Epithelial cell of esophagus (primary cell): ENCODE data around the gene CD200.

Experiments used
- DNase-seq: peaks from one replicate; pipeline ENCODE4 v3.0.0; 2010; ENCODE audit warnings: low read depth
- H3K4me3 ChIP-seq: 2 replicates; pipeline ENCODE4 v1.5.1; 2011; ENCODE audit warnings: mild to moderate bottlenecking, low read length, control low read depth
- TF ChIP-seq, protein P1 (sequence below): IDR thresholded peaks from 2 replicates; pipeline ENCODE4 v1.5.1; 2011; ENCODE audit warnings: low read depth, mild to moderate bottlenecking, low read length, control low read depth, inconsistent platforms; ENCODE audit not compliant: insufficient read depth; ENCODE audit errors: missing control alignments

The CD200 gene

DNA sequence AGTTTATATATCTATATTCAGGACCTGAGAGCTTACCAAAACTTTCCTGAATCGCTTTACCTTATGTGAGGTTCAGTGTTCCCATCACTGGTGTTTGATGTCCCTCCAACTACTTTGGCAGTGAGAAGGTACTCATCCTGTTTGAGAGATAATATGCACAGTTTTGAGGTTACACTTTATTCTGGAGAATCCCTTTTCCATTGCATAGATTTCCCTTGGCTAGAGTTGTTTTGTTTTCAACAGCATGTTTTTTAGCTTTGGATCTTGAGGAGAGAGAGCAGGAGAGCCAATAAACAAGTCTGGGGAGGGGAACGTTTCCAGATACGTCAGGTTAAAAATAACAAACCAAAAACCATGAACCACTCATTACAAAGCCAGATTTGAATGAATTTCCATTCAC, 33.6 kb downstream of the CD200 start:
- TF ChIP-seq, protein P1, sequence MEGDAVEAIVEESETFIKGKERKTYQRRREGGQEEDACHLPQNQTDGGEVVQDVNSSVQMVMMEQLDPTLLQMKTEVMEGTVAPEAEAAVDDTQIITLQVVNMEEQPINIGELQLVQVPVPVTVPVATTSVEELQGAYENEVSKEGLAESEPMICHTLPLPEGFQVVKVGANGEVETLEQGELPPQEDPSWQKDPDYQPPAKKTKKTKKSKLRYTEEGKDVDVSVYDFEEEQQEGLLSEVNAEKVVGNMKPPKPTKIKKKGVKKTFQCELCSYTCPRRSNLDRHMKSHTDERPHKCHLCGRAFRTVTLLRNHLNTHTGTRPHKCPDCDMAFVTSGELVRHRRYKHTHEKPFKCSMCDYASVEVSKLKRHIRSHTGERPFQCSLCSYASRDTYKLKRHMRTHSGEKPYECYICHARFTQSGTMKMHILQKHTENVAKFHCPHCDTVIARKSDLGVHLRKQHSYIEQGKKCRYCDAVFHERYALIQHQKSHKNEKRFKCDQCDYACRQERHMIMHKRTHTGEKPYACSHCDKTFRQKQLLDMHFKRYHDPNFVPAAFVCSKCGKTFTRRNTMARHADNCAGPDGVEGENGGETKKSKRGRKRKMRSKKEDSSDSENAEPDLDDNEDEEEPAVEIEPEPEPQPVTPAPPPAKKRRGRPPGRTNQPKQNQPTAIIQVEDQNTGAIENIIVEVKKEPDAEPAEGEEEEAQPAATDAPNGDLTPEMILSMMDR = no peak
- H3K4me3 ChIP-seq = no peak overlapping the region
- no peak for DNase-seq

DNA sequence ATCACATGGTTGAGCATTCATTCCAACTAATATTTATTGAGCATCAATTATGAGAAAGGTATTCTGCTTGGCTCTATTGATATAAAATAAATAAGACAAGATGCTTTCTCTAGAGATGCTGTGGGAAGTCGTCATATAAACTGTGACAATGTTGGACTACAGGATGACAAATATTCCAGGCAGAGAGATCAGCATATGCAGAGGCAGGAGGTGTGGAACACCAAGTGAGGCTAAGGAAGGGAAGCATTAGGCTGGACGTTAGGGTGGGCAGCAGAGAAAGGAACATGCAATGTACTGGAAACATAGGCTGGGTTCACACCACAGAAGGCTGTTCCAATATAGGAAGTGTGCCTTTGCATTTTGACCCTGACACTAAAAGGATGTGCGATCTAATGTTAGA, 38.6 kb downstream of the CD200 start:
- TF ChIP-seq, protein P1 = no peak
- no peak for DNase-seq
- no peak overlapping the region for H3K4me3 ChIP-seq

DNA sequence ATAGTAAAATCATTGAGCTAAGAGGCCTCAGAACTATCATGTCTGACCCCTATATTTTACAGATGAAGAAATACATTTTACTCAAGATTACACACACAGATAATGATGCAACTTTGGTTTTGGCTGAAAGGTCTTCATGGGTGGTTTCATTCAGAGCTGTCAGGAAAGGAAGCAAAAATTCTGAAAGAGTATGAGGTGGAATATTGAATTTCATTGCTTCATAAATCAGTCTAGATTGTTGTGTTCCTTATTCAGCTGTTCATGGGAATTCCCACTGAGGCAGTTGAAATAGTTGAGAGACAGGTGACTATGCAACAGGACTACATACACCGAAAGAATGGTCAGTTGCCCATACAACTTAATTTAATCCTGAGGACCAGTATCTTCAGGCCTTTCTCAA, 39.4 kb downstream of the CD200 start:
- no peak overlapping the region for H3K4me3 ChIP-seq
- TF ChIP-seq, protein P1 = no peak
- peak; percentile 17 for DNase-seq

DNA sequence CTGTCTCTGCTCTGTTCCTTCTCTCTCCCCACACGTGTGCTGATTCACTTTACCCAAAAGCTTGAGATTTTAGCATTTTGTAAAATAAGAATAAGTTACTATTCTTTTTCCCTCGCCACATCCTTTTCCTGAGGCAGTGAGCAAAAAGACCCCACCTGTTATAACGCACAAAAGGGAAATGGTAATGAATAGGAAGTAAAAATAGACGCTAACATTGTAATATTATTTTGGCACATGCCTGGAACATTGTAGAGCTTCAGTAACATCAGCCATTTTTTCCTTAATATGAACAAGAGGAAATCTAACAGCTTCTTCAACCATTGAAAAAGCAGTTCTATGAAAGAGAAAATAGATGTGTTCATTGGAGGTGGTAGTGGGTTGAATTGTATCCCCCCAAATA, 40.5 kb downstream of the CD200 start:
- H3K4me3 ChIP-seq = no peak overlapping the region
- DNase-seq = no peak
- TF ChIP-seq, protein P1 = no peak

DNA sequence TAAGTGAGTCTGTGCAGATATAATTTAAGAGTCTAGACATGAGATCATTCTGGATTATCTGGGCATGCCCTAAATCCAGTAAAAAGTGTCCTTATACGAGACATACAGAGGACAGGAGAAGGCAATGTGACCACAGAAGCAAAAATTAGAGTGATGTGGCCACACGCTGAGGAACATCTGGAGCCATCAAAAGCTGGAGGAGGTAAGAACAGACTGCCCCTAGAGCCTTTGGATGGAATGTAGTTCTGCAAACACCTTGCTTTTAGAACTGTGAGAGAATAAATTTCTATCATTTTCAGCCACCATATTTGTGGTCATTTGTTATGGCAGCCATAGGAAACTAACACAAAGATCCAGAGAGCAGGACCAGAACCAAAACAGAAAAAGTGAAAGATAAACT, 41.0 kb downstream of the CD200 start:
- TF ChIP-seq, protein P1 = no peak
- no peak for DNase-seq
- H3K4me3 ChIP-seq = no peak overlapping the region

DNA sequence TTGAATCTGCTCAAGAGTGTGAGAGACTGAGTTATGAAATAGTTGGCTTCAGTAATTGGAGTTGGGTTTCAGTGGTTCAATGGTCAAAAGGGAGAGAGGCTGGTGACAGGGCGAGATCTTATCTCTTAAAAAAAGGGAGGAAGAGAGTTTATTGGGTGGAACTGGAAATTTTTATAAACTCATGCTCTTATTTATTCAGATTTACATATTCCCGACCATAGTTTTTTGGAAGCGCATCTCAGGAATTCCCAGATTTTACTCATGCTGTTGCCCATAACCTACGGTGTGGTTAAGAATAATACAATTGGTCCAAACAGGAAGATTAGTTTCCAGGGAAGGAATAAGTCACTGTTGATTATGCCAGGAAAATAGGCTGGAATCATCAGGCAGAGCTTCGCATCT, 41.4 kb downstream of the CD200 start:
- no peak overlapping the region for H3K4me3 ChIP-seq
- no peak for DNase-seq
- TF ChIP-seq, protein P1 = no peak

DNA sequence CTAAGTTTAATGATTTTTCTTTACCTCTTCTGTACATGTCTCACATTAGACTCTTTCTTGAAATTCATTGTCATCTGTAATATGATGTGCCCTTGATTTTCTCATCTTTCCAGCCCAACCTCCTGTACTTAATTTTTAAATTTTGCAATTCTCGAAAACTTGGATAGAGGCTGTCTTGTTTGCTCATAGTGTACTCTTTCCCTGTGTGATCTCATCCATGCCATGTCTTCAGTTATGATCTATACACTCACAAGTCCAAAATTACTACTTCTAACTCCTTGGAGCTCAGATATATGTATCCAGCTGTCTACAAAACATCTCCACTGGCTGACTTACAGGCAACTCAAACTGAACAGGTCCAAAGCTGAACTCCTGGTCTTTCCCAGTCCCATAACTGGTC, 42.2 kb downstream of the CD200 start:
- TF ChIP-seq, protein P1 = no peak
- DNase-seq = no peak
- H3K4me3 ChIP-seq = no peak overlapping the region
